AG08395 (cell line): ENCODE data around the gene HLCS.

Source experiments
- DNase-seq: peaks from one replicate; pipeline ENCODE4 v3.0.0; 2012; ENCODE audit warnings: mixed read lengths, low spot score

The HLCS gene

DNA sequence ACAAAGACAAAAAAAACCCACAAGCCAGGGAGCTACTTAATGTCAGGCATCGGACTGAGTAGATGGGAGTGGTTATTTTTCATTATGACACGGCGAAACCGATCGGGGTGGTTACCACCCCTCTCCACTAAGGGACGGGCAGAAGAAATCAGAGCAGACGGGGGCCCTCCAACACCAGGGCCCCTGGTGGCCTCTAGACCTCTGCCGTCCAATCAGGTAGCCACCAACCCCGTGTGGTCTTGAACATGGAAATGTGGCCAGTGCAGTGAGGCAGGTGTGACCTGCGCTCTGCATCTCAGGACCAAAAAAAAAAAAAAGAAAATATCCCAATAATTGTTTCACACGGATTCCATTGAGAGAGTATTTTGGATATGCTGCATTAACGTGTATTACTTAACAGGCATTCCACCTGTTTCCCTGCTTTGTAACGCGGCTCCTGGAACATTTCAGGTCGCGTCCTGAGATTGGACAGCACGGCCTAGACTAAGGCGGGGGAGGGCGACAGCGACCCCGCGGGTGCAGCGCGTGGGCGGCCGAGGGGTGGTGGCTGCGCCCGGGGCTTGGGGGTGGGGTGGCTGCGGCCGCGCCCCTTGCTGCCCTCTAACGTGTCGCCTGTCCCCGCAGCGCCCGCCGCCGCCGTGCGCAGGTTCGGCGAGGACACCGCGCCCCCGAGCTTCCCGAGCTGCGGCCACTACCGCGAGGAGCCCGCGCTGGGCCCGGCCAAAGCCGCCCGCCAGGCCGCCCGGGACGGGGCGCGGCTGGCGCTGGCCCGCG, 219.2 kb downstream of the HLCS start:
- no peak for DNase-seq

DNA sequence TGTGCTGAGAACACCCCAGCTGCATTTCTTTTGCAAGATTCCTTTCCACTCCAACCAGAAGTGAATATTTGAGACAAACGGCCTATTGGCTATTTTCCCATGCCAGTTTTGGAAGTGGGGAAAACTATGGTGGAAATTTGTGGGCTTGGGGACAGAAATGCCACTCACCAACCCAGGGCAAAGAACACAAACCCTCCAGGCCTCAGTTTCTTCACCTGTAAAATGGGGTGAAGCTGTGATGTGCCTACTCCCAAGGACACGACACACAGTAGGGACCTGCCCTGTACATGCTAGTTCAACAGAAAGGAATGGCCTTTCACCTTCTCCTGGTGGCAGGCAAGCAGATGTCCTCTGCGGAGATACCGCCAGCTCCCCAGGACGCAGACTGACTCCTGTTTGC, 221.0 kb downstream of the HLCS start:
- DNase-seq, result no peak

DNA sequence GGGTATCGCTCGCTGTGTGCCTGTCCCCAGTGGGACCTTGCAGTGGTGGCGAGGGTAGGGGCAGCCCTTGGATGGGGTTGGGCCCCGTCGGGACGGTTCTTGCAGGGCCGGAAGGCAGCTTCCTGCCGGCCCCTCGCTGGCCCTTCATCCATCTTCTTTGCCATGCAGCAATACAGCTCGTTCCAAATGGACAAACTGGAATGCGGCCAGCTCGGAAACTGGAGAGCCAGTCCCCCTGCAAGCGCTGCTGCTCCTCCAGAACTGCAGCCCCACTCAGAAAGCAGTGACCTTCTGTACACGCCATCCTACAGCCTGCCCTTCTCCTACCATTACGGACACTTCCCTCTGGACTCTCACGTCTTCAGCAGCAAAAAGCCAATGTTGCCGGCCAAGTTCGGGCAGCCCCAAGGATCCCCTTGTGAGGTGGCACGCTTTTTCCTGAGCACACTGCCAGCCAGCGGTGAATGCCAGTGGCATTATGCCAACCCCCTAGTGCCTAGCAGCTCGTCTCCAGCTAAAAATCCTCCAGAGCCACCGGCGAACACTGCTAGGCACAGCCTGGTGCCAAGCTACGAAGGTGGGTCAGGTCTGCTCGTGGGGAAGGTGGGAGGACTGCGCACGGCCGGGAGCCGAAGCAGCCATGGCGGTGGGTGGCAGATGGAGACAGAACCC, 221.8 kb downstream of the HLCS start:
- no peak for DNase-seq

DNA sequence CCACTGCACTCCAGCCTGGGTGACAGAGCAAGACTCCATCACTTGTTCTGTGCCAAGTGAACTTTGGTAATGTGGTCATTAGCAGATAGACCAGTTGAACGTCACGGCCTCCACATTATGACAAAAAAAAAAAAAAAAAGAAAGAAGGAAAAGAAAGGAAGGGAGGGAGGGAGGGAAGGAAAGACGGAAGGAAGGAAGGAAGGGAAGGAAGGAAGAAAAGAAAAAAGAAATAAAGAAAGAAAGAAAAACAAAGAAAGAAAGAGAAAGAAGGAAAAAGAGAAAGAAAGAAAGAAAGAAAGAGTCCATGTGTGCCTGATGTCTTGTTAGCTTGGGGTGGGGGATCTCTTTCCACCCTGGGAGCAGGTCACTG, 222.3 kb downstream of the HLCS start:
- no peak for DNase-seq

DNA sequence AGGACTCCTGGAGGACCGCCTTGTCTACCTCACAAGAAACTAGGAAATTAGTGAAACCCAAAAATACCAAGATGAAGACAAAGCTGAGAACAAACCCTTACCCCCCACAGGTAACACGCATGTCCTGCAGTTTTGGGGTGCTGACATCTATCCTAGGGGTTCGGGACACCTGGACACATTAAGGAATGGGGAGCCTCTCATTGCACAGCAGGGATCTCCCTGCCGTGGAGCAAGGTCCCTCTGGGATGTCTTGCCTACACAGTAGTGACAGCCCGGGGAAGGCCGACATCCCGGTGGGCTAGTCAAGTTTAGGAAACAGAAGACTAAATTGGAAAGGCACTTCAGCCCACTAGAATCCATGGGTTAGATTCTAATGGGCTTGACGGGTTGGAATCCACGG, 223.0 kb downstream of the HLCS start:
- DNase-seq, result no peak

DNA sequence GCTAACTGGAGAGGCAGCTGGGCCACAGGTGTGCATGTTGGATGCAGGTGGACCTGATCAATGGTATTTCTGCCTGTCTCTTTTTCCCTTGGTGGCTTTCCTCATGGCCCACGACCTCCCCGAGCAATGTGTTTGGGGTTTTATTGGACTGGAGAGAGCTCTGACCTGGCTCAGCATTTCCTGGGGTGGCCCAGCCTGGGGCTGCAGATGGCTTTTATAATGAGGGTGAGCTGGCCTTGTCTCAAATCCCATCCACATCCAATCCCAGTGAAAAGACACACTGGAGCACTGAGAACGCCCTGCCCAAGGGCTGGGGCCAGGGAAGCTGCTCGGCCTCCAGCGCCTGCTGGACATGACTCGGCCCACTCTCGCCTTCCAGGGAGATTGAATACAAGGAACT, 223.5 kb downstream of the HLCS start:
- no peak for DNase-seq

DNA sequence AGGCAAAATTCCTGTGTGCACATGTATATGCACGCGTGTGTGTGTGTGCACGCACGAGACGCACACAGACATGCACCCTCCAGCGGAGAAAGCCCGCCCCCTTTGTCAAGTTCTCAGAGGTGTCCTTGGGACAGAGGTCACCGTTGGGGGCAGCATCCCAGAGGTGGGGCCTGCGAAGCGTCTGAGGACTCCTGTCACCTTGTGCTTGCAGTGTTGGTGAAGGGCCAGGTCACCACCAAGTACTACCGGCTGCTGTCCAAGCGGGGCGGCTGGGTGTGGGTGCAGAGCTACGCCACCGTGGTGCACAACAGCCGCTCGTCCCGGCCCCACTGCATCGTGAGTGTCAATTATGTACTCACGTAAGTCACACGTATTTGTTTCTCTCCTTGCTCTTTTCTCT, 225.0 kb downstream of the HLCS start:
- no peak for DNase-seq

DNA sequence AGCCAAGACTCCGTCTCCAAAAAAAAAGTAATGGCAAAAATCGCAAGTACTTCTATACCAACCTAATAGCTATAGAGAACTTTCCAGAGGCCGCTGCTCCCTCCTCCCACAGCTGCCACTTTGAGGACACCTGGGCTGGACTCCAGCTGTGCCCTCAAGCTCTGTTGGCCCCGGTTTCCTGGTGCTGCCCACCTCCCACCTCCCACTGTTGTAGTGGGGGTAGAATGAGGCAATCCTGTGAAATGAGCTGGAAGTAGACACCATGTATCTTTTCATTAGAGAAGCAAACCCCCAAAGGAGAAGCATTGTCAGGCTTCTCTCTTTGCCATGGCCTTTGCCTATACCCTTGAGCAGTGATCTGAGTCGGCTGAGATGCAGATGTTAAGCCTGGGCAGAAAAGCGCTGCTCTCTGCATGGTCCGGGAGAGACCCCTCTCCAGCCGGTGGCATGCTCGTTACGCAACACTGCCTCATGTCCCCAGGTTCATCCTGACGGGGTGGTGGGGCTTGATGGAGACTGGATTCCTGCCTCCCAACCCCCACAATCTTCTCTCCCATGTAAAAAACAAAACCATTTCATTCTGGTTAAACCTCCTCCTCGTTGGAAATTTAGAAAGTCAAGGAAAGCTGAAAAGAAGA, 227.9 kb downstream of the HLCS start:
- no peak for DNase-seq

DNA sequence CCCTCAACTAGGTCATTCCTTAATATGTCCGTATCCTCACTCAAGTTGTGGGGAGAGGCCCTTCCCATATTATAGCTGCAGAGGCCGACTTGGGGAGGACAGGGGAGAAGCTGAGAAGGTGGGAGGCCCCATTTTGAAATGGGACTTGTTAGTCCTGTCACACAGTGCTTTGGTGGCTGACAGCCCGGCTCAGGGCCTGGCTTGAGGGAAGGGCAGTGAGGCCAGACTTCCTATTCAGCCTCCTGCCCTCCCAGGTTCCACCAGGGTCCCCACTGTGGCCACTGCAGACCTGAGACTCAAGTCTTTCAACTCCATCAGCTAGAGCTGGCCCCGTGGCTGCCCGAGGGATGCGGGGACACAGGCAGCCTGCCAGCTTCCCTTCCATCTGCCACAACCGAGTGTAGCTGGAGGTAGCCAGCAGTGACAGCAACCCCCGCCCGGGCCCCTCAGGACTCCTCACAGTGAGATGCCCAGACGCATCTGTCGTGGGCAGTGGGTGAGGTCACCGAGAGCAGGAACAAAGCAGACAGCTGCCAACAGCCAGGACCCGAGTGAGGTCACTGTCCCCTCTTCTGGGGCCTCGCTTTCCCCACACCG, 230.6 kb downstream of the HLCS start:
- no peak for DNase-seq

DNA sequence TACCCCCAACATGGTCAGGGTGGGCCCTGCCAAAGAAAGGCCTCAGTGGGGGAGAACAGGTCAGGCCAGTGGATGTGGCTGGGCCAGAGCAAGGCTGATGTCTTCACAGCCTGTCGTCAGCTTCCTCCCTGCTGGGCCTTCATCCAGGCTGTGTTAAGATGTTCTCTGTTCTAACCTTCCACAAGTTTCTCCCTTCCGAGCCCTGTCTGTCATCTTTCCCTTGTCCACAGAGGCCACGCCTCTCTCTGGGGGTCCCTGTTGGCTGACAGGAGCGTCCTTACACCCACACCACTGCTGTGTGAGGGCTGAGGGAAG, 231.3 kb downstream of the HLCS start:
- DNase-seq, result no peak

DNA sequence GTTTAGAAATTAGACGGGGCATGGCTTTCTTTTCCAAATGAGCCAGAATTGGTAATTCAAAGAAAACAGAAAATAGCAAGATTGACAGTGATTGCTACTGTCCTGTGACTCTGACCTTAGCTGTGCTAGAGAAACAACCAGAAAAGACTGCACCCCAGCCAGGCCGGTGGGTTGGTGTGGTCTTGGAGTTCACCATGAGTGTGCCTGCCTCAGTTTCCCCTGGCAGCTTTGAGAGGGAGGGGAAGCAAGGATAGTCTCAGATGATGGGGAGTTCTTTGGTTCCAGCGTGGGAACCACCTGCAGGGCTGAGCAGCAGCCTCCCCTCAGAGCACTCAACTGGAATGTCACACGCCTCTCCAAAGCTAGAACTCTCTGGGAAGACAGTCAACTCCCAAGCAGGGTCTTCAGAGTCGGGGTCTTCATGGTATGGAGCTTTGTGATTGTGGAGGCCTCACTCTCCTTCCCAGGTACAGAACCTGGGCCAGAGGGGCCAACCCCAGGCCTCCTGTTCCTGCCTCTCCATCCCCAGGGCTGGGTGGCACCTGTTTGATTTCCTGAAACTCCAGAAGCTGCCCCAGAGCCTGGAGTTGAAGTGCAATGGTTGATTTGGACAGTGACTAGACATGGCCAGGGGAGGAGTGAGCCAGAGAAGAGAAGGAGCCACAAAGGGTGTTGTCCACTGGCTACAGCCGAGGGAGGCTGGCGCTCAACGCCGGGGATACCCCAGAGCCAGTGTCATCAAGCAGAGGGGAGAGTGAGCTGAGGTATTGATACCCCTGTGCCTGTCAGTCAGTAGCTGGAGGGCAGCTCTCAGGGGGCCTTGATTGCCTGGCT, 231.9 kb downstream of the HLCS start:
- DNase-seq, result no peak

DNA sequence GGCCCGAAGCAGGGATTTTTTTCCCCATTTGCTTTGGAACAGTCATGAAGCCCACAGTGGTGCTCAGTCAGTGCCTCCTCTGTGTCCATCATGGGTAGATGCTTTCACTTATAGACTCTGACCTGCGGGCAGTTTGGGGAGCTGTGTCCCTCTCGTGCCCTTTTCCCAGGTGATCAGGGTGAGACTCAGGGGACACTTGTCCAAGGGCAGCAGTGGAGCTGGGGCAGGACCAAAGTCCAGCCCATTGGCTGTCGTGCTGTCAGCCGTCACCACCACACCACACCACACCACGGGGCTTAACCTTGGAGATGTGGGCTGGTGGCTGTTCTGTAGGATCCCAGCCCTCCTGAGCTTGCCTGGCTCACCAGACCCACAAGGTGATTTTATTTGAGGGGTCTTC, 232.6 kb downstream of the HLCS start:
- no peak for DNase-seq

DNA sequence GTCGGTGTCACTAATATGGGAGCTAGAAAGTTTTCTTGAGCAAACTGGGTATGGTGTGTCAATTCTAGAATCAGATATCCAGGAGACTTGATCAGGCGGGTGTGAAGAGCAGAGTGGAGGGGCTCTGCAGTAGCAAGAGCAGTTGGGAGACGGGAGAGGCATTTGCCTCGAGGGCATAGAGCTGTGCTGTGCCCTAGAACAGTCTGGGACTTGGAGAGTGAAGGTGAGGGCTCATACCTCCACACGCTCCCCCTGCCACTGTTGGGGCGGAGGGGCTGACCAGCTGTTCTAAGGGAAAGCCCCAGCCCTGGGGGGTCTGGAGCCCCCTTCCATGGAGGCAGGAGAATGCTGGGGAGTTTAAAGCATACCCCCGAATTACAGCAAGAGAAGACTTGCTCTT, 233.7 kb downstream of the HLCS start:
- DNase-seq, result no peak

DNA sequence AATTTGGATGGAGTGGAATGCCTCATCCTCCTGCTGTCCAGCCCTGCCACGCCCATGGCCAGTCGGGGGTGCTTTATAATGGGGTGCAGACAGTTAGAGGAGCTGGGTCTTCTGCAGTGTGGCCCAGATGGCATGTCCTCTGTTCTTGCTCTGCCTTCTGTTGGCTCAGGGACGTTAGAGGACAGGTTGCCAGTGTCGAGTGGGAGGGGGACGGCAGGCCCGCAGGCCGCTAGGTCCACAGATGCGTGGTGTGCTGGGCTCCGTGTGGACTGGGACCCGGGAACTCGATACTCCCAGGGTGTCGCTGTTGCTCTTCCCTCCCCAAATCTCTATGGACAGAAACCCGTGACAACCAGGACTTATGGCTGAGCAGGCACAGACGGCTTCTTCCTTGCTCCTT, 234.3 kb downstream of the HLCS start:
- DNase-seq, result no peak

DNA sequence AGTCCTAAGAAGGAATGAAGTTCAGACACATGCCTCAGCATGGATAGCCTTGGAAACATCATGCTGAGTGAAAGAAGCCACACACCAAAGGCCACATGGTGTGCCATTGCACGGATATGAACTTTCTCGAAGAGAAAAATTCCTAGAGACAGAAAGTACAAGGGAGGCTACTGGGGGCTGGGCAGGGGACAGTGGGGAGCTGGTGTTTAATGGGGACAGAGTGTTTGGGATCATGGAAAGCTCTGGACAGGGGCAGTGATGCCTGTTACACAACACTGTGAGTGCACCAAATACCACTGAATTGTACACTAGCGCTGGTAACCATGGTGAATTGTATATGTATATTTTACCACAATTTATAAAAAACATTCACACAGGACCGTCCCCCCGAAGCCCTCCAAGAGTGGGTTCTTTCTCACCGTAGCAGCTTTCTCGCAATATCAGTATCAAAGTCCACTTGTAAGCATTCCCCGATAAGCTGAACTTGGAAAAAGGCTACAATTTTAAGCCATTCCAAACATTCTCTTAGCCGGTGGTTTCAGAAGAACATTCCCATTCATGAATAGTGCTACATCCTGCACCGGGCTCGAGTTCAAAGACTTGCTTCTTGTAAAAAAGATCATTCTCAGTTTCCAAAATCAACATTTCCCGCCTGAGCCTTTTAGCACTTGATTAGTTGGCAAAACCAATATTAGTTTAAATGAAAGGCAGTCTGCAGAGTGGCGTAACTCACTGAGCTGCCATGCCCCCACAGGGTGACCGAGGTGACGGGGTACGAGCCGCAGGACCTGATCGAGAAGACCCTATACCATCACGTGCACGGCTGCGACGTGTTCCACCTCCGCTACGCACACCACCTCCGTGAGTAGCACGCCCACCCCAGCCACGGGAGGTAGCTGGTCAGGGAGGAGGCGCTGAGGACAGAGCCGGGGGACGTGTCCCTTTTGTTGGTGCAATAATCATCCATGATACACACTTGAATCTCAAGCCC, 235.9 kb downstream of the HLCS start:
- no peak for DNase-seq

DNA sequence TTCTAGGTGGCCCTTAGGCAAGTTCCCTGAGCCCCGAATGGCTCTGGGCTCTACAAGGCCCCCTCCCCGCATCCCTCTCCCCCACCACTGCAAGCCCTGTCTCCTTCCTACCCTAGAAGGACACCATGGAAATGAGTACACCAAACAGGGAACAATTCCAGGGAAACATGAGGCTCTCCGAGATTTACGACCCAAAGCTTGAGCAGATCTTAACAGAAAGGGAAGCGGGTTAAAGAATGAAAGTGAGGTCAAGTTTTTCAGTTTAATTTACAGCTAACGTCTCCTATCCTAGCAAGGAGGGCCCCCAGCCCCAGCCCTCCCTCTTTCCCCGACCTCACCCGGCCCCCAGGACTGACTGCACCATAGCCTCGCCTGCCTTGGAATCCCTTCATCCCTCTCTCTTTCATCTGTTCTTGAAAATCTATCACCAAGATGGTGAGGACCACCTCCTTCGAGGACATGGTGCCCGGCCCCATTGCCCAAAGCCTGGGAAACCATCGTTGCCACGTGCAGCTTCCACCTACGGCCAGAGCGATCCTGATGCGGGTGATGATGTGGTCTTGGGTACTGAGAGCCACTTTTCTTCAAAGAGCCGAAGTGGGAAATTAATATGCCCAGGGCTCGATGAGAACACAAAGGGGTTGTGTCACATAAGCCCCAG, 237.0 kb downstream of the HLCS start:
- no peak for DNase-seq

DNA sequence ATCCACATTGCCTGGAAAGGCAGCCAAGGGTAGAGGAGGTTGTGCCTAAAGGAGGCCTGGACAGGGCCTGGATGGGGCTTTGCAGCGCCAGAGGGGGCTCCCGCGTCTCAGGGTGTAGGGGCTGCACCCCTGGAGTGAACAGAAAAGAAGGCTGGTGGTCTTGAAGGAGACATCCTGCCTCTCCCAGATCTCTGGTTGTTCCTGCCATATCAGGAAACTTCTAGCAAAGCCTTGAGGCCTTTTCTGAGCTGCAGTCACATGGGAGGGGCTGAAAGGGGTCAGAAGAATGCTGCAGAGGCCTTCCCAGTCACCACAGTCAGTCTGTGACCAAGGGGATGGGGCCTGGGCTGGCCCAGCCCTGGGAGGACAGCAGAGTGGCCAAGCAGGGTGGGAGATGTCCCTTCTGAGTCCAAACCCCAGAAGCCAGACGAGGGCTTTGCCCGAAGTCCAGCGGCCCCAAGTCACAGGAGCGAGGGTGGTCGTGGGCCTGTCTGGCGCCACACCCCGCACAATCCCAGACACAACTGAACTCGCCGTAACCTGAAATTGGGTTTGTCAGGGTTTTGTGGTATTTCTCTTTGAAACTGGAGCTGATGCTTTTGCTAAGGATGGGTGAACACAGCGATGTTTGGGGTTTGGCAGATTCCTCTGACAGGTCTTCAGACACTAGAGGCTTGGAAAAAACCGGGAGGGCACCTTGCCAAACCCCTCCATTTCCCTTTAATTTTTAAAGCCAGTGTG, 237.9 kb downstream of the HLCS start:
- DNase-seq, result no peak

DNA sequence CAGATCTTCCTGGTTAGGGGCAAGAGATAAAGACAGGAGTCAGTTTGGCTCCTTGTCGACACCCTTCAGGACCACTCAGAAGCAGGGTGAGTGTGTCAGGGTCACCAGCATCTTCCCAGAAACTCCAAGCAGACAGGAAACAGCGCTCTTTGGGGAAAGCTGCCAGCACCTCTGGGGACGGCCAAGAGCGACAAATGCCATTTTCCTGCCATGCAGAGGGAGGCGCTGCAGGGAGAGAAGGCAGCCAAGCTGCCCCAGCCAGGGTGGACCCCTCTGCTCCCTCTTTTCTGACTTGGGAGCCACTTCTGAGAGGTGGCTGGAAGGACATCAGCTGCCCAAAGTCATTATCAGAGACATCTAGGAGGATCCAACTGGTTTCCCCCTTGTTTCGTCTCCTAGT, 238.6 kb downstream of the HLCS start:
- DNase-seq, result no peak

DNA sequence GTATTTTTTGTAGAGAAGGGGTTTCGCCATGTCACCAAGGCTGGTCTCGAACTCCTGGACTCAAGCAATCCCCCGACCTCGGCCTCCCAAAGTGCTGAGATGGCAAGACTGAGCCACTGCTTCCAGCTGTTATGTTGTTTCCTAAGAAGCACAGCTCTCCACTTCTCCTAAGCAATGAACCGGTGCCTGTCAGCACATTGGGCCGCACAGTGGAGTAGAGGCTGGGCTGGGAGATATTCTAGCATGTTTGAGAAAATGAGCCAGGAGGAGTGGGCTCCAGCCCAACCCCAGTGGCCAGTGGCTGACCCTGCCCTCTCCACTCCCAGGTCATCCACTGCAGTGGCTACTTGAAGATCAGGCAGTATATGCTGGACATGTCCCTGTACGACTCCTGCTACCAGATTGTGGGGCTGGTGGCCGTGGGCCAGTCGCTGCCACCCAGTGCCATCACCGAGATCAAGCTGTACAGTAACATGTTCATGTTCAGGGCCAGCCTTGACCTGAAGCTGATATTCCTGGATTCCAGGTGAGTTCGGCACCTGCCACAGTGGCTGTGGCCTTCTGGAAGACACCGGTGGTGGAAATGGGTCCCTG, 240.6 kb downstream of the HLCS start:
- DNase-seq, result no peak
